GM19328 (cell line): Measurements from ENCODE around the gene ZNF780B.

Source experiments
- ATAC-seq: cut with Tn5 transposase; IDR thresholded peaks from one replicate; pipeline ENCODE4 v1.9.1; 2021; ENCODE audit warnings: mild to moderate bottlenecking, moderate library complexity; ENCODE audit not compliant: unreplicated experiment

The ZNF780B gene

GRCh38 chr19:39983695-39984300 lies 72.2 kb downstream of the ZNF780B start:
- no peak for ATAC-seq

- ATAC-seq: no peak
Measured at GRCh38 chr19:39982883-39983282, 73.1 kb downstream of the ZNF780B start.
